PC-3 (cell line): ENCODE measurements around the gene PTPRD. TPM values are rescaled to one million over a fixed set of nuclear protein-coding genes. Genes with fewer than 3 reads are reported as not detected.
"Not testable (repeated sequence)": the region's sequence is repeated elsewhere in the genome, so short reads cannot be mapped to it uniquely, and the experiment has no call there.

Experiments
- ATAC-seq: fragments of 200-7000 bp; cut with Tn5 transposase; 2 replicates; pipeline ENCODE4 v1.9.1; 2020; ENCODE audit warnings: mild to moderate bottlenecking, moderate library complexity
- BruUV-seq: library from RNA; stranded (reverse); fragments of 400-500 nt; replicated peaks from 2 replicates; lab custom pipeline; 2021; lab: Mats Ljungman, UMichigan
- CTCF ChIA-PET: fragments of 300-600 bp; sonication (Branson Sonifier 250); formaldehyde crosslinking; loops from one replicate; lab custom pipeline; 2022; ENCODE audit warnings: antibody characterized with exemption; lab: Charles Lee
- POLR2A ChIA-PET: fragments of 300-600 bp; sonication (Branson Sonifier 250); formaldehyde crosslinking; loops from one replicate; lab custom pipeline; 2022; ENCODE audit warnings: antibody characterized with exemption; ENCODE audit not compliant: unreplicated experiment; lab: Charles Lee
- DNase-seq: peaks from one replicate; pipeline ENCODE4 v3.0.0-alpha.2; 2015
- H2AFZ ChIP-seq: fragments of 300-600 bp; sonication (generic); 2 replicates; pipeline ENCODE4 v1.6.0; 2016; ENCODE audit warnings: antibody characterized with exemption, low read length
- H3F3A ChIP-seq: fragments of 300-600 bp; sonication (generic); one replicate; pipeline ENCODE4 v1.6.0; 2017; ENCODE audit warnings: antibody characterized with exemption, low read length, control low read depth, mild to moderate bottlenecking; ENCODE audit not compliant: unreplicated experiment
- H3K27ac ChIP-seq: fragments of 300-600 bp; sonication (generic); 2 replicates; pipeline ENCODE4 v1.5.1; 2016; ENCODE audit warnings: mild to moderate bottlenecking, low read length
- H3K27me3 ChIP-seq: fragments of 300-600 bp; sonication (generic); 2 replicates; pipeline ENCODE4 v1.6.1; 2016; ENCODE audit warnings: low read length, mixed read lengths
- H3K36me3 ChIP-seq: fragments of 300-600 bp; sonication (generic); 2 replicates; pipeline ENCODE4 v1.6.1; 2016; ENCODE audit warnings: low read depth, mixed run types, low read length, mixed read lengths
- H3K4me1 ChIP-seq: fragments of 300-600 bp; sonication (generic); 2 replicates; pipeline ENCODE4 v1.5.1; 2016; ENCODE audit warnings: low read length; ENCODE audit not compliant: insufficient read depth
- H3K4me2 ChIP-seq: fragments of 300-600 bp; sonication (generic); 2 replicates; pipeline ENCODE4 v1.6.0; 2016; ENCODE audit warnings: low read length
- H3K4me3 ChIP-seq: fragments of 300-600 bp; sonication (generic); 2 replicates; pipeline ENCODE4 v1.5.1; 2016; ENCODE audit warnings: mild to moderate bottlenecking, low read length, mixed read lengths
- H3K79me2 ChIP-seq: fragments of 300-600 bp; sonication (generic); 2 replicates; pipeline ENCODE4 v1.6.1; 2017; ENCODE audit warnings: low read length, mixed read lengths
- H3K9ac ChIP-seq: fragments of 300-600 bp; sonication (generic); 2 replicates; pipeline ENCODE4 v1.6.0; 2016; ENCODE audit warnings: mild to moderate bottlenecking, low read length
- H3K9me2 ChIP-seq: fragments of 300-600 bp; sonication (generic); replicated peaks from 2 replicates; pipeline ENCODE4 v1.6.1; 2016; ENCODE audit warnings: mixed run types, low read length, mixed read lengths
- H3K9me3 ChIP-seq: fragments of 300-600 bp; sonication (generic); 2 replicates; pipeline ENCODE4 v1.6.1; 2016; ENCODE audit warnings: low read length, mixed read lengths
- H4K20me1 ChIP-seq: fragments of 300-600 bp; sonication (generic); 2 replicates; pipeline ENCODE4 v1.6.1; 2016; ENCODE audit warnings: low read length, mixed read lengths
- EZH2 ChIP-seq: fragments of 300-600 bp; sonication (generic); IDR thresholded peaks from one replicate; pipeline ENCODE4 v1.6.1; 2017; ENCODE audit warnings: antibody characterized with exemption, mild to moderate bottlenecking, low read length; ENCODE audit not compliant: unreplicated experiment
- EZH2phosphoT487 ChIP-seq: fragments of 300-600 bp; sonication (generic); IDR thresholded peaks from 2 replicates; pipeline ENCODE4 v1.6.1; 2018; ENCODE audit warnings: mild to moderate bottlenecking, antibody characterized with exemption, low read length, borderline replicate concordance
- intact Hi-C: fragments of 100-400 bp; cut with micrococcal nuclease; formaldehyde crosslinking; loops from 2 replicates; pipeline ENCODE4 v1.9.0; 2023
- total RNA-seq: library from RNA; depleted of rRNA; stranded (reverse); fragments of >200 nt; gene quantifications from 2 replicates; pipeline ENCODE4 v1.2.3, GENCODE V29; 2014
- TF ChIP-seq, protein P1 (sequence below): fragments of 300-600 bp; sonication (generic); conservative IDR thresholded peaks from 2 replicates; pipeline ENCODE4 v1.5.1; 2017; ENCODE audit warnings: antibody characterized with exemption, low read depth, mild to moderate bottlenecking, low read length

The PTPRD gene
- total RNA-seq, 1 experiment from 2014 or later = not detected

DNA sequence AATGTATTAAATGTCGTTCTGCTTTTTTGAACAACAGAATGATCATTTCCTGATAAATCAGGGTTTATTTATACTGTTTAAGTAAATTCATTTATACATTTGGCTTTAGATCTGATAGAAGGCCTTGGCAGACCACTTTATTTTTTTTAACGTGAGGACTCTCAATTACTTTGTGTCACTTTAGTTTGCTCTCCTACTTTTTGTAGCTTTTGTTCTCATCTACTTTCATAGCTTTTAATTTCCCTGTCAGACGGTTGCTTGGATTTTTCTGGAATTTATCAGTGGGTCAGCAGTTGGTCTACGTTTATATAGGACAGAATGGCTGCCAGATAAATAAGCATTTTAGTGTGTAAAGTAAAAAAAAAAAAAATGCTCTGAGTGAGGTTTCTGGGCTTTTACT lies 1910.9 kb downstream of the PTPRD start:
- no peak for DNase-seq
- Histone ChIP-seq H3K27ac (no peak overlapping the region), H3K9me3 (no peaks in the 10 kb centered on the region), H3K4me3 (no peak overlapping the region), H3F3A (no peaks in the 10 kb centered on the region), H3K9me2 (no peaks in the 10 kb centered on the region), H2AFZ (no peak overlapping the region), H3K27me3 (no peaks in the 10 kb centered on the region), H3K4me1 (no peaks in the 10 kb centered on the region), H3K36me3 (no peaks in the 10 kb centered on the region), H3K4me2 (no peak overlapping the region), H3K79me2 (no peaks in the 10 kb centered on the region), H4K20me1 (no peaks in the 10 kb centered on the region), H3K9ac (no peak overlapping the region)
- intact Hi-C loops = no loop called here
- no TSS peak for BruUV-seq
- ChIA-PET POLR2A (no interaction called here), CTCF (no interaction called here)
- ATAC-seq = no peak
- TF ChIP-seq, protein P1, sequence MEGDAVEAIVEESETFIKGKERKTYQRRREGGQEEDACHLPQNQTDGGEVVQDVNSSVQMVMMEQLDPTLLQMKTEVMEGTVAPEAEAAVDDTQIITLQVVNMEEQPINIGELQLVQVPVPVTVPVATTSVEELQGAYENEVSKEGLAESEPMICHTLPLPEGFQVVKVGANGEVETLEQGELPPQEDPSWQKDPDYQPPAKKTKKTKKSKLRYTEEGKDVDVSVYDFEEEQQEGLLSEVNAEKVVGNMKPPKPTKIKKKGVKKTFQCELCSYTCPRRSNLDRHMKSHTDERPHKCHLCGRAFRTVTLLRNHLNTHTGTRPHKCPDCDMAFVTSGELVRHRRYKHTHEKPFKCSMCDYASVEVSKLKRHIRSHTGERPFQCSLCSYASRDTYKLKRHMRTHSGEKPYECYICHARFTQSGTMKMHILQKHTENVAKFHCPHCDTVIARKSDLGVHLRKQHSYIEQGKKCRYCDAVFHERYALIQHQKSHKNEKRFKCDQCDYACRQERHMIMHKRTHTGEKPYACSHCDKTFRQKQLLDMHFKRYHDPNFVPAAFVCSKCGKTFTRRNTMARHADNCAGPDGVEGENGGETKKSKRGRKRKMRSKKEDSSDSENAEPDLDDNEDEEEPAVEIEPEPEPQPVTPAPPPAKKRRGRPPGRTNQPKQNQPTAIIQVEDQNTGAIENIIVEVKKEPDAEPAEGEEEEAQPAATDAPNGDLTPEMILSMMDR = no peak

DNA sequence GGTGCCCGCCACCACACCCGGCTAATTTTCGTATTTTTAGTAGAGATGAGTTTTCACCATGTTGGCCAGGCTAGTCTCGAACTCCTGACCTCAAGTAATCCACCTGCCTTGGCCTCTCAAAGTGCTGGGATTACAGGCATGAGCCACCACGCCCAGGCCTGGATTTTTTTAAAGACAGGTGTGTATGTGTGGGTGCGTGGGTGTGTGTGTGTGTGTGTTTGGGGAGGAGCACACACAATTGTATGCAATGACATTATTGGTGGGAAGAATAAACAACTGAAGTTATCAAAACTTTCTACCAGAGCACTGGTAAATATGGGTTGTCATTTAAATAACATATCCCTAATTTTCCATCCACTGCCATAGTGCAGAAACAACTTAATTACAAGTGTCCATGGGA lies 1915.2 kb downstream of the PTPRD start:
- intact Hi-C loops = not testable (repeated sequence)

DNA sequence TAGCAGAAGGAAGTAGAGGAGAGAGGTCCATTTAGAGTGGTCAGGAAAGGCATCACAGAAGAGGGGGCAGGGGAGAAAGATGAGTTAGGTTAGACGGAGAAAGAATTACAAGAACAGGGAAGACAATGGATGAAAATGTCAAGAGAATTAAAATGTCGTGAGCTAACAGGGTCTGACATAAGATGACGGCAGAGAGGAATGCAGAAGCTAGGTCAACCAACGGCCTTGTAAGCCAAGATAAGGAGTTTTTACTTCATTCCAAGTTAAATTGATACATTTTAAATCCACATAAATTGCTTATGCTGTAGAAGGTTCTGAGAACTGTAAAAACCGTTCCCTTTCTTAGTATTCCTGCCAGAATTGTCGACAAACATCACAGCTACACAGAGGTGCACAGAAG lies 1916.3 kb downstream of the PTPRD start:
- intact Hi-C loops = no loop called here
- H3K9ac ChIP-seq = no peak overlapping the region
- BruUV-seq = no TSS peak
- H2AFZ ChIP-seq = no peak overlapping the region
- no peaks in the 10 kb centered on the region for H3K79me2 ChIP-seq
- H3K27ac ChIP-seq = no peak overlapping the region
- no peaks in the 10 kb centered on the region for H3K9me2 ChIP-seq
- TF ChIP-seq, protein P1 = no peak
- TF ChIP-seq EZH2phosphoT487 (no peak), EZH2 (no peak)
- POLR2A ChIA-PET = no interaction called here
- no peaks in the 10 kb centered on the region for H3F3A ChIP-seq
- H3K27me3 ChIP-seq = no peaks in the 10 kb centered on the region
- no peak overlapping the region for H3K4me2 ChIP-seq
- ATAC-seq = no peak
- H3K4me1 ChIP-seq = no peaks in the 10 kb centered on the region
- H3K9me3 ChIP-seq = no peaks in the 10 kb centered on the region
- CTCF ChIA-PET = no interaction called here
- H4K20me1 ChIP-seq = no peaks in the 10 kb centered on the region
- no peaks in the 10 kb centered on the region for H3K36me3 ChIP-seq
- no peak overlapping the region for H3K4me3 ChIP-seq
- DNase-seq = no peak

More for the DNA sequence above, 1915.2 kb downstream of the PTPRD start:
- DNase-seq, H3K9ac ChIP-seq, H3K4me1 ChIP-seq, H4K20me1 ChIP-seq, H3K4me2 ChIP-seq, ATAC-seq, H3F3A ChIP-seq, H3K9me2 ChIP-seq, H3K27ac ChIP-seq, H3K27me3 ChIP-seq, H2AFZ ChIP-seq, H3K36me3 ChIP-seq, CTCF ChIA-PET, POLR2A ChIA-PET, H3K79me2 ChIP-seq, H3K4me3 ChIP-seq, H3K9me3 ChIP-seq, BruUV-seq: not testable (repeated sequence)
